Mesodermal cell (in vitro differentiated cells): ENCODE measurements around the gene ZSWIM5.
A peak's percentile ranks its signal among the peaks of the same experiment; 100 is the strongest.

Experiments used
- H3K27ac ChIP-seq: 2 replicates; pipeline ENCODE4 v1.7.0; 2013; ENCODE audit warnings: mild to moderate bottlenecking, low read depth, low read length, moderate library complexity; ENCODE audit not compliant: severe bottlenecking
- H3K36me3 ChIP-seq: 2 replicates; pipeline ENCODE4 v1.7.1; 2013; ENCODE audit warnings: mild to moderate bottlenecking, low read length, moderate library complexity; ENCODE audit not compliant: control insufficient read depth, insufficient read depth
- H3K4me1 ChIP-seq: one replicate; pipeline ENCODE4 v1.7.1; 2013; ENCODE audit warnings: mild to moderate bottlenecking, low read length; ENCODE audit not compliant: insufficient read depth, control insufficient read depth, poor library complexity, severe bottlenecking
- H3K4me3 ChIP-seq: 2 replicates; pipeline ENCODE4 v1.7.0; 2013; ENCODE audit warnings: low read length, control low read depth, mild to moderate bottlenecking; ENCODE audit not compliant: insufficient read depth, poor library complexity, severe bottlenecking; ENCODE audit errors: extremely low read depth
- H3K9me3 ChIP-seq: 2 replicates; pipeline ENCODE4 v1.7.1; 2013; ENCODE audit warnings: mild to moderate bottlenecking, low read length, moderate library complexity; ENCODE audit not compliant: control insufficient read depth
- WGBS, 2 experiments: methylation state at CpG; one replicate each; pipeline ENCODE4 v1.1.5; 2013; ENCODE audit warnings: missing lambda C conversion rate in 2 of 2; ENCODE audit not compliant: insufficient coverage in 2 of 2; 5-methylcytosine and 5-hydroxymethylcytosine counted together

Gene ZSWIM5

DNA sequence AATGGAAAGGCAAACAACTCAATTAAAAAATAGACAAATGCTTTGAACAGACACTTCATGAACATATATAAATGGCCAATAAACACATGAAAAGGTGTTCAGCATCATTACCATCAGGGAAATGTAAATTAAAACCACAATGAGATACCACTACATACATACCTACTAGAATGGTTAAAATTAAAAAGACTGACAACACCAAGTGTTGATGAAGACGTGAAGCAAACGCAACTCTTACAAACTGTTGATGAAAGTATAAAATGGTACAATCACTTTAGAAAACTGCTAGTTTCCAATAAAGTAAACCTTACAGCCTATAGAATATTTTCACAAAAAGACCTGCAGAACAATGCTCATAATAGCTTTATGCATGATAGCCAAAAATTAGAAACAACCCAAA, 230.2 kb downstream of the ZSWIM5 start:
- Histone ChIP-seq H3K27ac (no peak overlapping the region), H3K4me3 (no peak overlapping the region), H3K4me1 (no peaks in the 10 kb centered on the region), H3K9me3 (peaks cover 3% of the 10 kb centered on the region), H3K36me3 (peaks cover 75% of the 10 kb centered on the region)
- no CpG with 5 or more reads among the region's 2 CpGs for WGBS, 2 experiments

DNA sequence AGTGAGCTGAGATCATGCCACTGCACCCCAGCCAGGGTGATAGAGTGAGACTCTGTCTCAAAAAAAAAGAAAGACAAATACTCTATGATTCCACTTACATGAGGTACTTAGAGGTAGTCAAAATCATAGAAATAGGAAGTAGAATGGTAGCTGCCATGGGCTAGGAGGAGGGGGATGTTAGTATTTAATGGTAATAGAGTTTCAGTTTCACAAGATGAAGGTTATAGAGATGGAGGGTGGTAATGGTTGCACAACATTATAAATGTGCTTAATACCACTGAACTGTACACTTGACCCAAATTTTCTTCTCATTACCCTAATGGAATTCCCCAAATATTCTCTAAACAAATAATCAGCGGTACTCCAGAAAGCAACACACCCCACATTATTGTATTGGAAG, 232.8 kb downstream of the ZSWIM5 start:
- Histone ChIP-seq H3K4me1 (peaks cover 10% of the 10 kb centered on the region), H3K9me3 (peaks cover 3% of the 10 kb centered on the region), H3K36me3 (peaks cover 54% of the 10 kb centered on the region), H3K4me3 (no peak overlapping the region), H3K27ac (no peak overlapping the region)
- WGBS, 2 experiments: no CpG with 5 or more reads among the region's 1 CpG

DNA sequence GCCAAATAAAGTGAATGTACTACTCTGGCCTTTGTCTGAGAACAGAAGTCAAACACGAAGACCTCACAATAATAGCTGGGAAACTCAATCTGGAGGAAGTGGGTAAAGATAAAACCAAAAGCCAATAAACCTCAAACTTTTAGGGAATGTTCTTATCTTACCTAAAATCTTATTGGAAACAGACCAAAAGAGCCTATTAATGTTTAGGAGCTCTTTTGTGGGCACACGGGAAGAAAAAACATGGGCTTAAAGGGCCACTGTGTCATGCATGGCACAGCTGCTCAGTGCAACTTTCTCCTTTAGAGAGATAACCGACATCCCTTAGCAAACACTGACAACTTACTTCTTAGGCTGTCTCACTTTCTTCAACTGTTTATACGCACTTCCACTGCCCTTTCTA, 236.1 kb downstream of the ZSWIM5 start:
- 98% methylated on average over 4 of the region's 4 CpGs; no CpG with 5 or more reads in 1 of the 2 experiments for WGBS, 2 experiments
- Histone ChIP-seq H3K9me3 (no peaks in the 10 kb centered on the region), H3K27ac (peak overlapping the region; percentile 32), H3K4me1 (peaks cover 10% of the 10 kb centered on the region), H3K4me3 (no peak overlapping the region), H3K36me3 (peaks cover 28% of the 10 kb centered on the region)
